H54 (cell line): Measurements from ENCODE around the gene RAD21L1.

ENCODE experiments used
- DNase-seq: peaks from one replicate; pipeline ENCODE4 v3.0.0; 2011; ENCODE audit warnings: low spot score, mixed read lengths; ENCODE audit not compliant: insufficient read length
- FAIRE-seq: peaks from 3 replicates; lab custom pipeline; 2011; peaks lifted over from hg19 to GRCh38; lab: Jason Lieb, UNC
- POLR2A ChIP-seq: IDR thresholded peaks from 2 replicates; pipeline ENCODE4 v1.6.1; 2011; ENCODE audit warnings: low read depth, mild to moderate bottlenecking, low read length

RAD21L1 gene

GRCh38 chr20:1266167-1266973 lies 40.5 kb downstream of the RAD21L1 start, which contains the start of gene SNPH:
Gene SNPH (plus strand): TSS chr20:1266294. CDS start chr20:1296240, 29,946 bp downstream.
- FAIRE-seq, result no peak
- no peak for TF ChIP-seq POLR2A
- DNase-seq, result peak; percentile 72

- no peak for TF ChIP-seq POLR2A
- no peak for FAIRE-seq
Measured at GRCh38 chr20:1267161-1267560, 41.3 kb downstream of the RAD21L1 start.

GRCh38 chr20:1267809-1268374 lies 42.0 kb downstream of the RAD21L1 start:
- TF ChIP-seq POLR2A, result no peak
- DNase-seq (no peak), FAIRE-seq (no peak)

More at GRCh38 chr20:1267161-1267560, 41.3 kb downstream of the RAD21L1 start:
- DNase-seq, result no peak

GRCh38 chr20:1269235-1269634 lies 43.4 kb downstream of the RAD21L1 start:
- no peak for TF ChIP-seq POLR2A
- FAIRE-seq (no peak), DNase-seq (no peak)

GRCh38 chr20:1269850-1270249 lies 44.0 kb downstream of the RAD21L1 start:
- DNase-seq, result no peak
- no peak for TF ChIP-seq POLR2A
- no peak for FAIRE-seq

- FAIRE-seq, result no peak
- DNase-seq, result no peak
Measured at GRCh38 chr20:1272368-1273100, 46.7 kb downstream of the RAD21L1 start.

GRCh38 chr20:1273366-1273765 lies 47.5 kb downstream of the RAD21L1 start:
- DNase-seq (no peak), FAIRE-seq (no peak)
- TF ChIP-seq POLR2A, result no peak

More at GRCh38 chr20:1272368-1273100, 46.7 kb downstream of the RAD21L1 start:
- no peak for TF ChIP-seq POLR2A

GRCh38 chr20:1274485-1275311 lies 48.9 kb downstream of the RAD21L1 start:
- no peak for TF ChIP-seq POLR2A
- DNase-seq, result no peak
- no peak for FAIRE-seq

GRCh38 chr20:1275919-1276318 lies 50.1 kb downstream of the RAD21L1 start:
- DNase-seq (no peak), FAIRE-seq (no peak)
- no peak for TF ChIP-seq POLR2A

- no peak for TF ChIP-seq POLR2A
- no peak for FAIRE-seq
- no peak for DNase-seq
Measured at GRCh38 chr20:1277529-1278322, 51.9 kb downstream of the RAD21L1 start.

GRCh38 chr20:1278993-1279392 lies 53.1 kb downstream of the RAD21L1 start:
- no peak for TF ChIP-seq POLR2A
- DNase-seq, result no peak

GRCh38 chr20:1280195-1281102 lies 54.6 kb downstream of the RAD21L1 start:
- TF ChIP-seq POLR2A, result no peak
- DNase-seq (no peak), FAIRE-seq (no peak)

More at GRCh38 chr20:1278993-1279392, 53.1 kb downstream of the RAD21L1 start:
- no peak for FAIRE-seq
